22Rv1 (cell line): ENCODE measurements around the gene FLAD1.

Experiments
- H3K27ac ChIP-seq: fragments of 450-650 bp; 2 replicates; pipeline ENCODE4 v1.5.1; 2017
- CTCF ChIP-seq: fragments of 450-650 bp; IDR thresholded peaks from 2 replicates; pipeline ENCODE4 v1.5.1; 2017; ENCODE audit warnings: mild to moderate bottlenecking
- ZFX ChIP-seq: fragments of 450-650 bp; IDR thresholded peaks from 2 replicates; pipeline ENCODE4 v1.6.1; 2017; ENCODE audit warnings: antibody characterized with exemption, borderline replicate concordance

Gene FLAD1

GRCh38 chr1:155003766-155004351, 20.7 kb downstream of the FLAD1 start:
- H3K27ac ChIP-seq, result peak overlapping the region; percentile 98
- TF ChIP-seq ZFX (no peak), CTCF (no peak)

- H3K27ac ChIP-seq, result peak overlapping the region; percentile 98
- no peak for TF ChIP-seq CTCF
- TF ChIP-seq ZFX, result no peak
Measured at GRCh38 chr1:155004352-155005075, 21.4 kb downstream of the FLAD1 start.

- TF ChIP-seq CTCF, result no peak
- TF ChIP-seq ZFX, result no peak
- peak overlapping the region; percentile 98 for H3K27ac ChIP-seq
Measured at GRCh38 chr1:155005076-155006011, 22.2 kb downstream of the FLAD1 start.

- H3K27ac ChIP-seq, result peak overlapping the region; percentile 98
- TF ChIP-seq CTCF (no peak), ZFX (no peak)
Measured at GRCh38 chr1:155006601-155007101, 23.5 kb downstream of the FLAD1 start.

- peak overlapping the region; percentile 98 for H3K27ac ChIP-seq
- TF ChIP-seq ZFX (no peak), CTCF (no peak)
Measured at GRCh38 chr1:155007251-155007828, 24.2 kb downstream of the FLAD1 start.

GRCh38 chr1:155008015-155008941, 25.1 kb downstream of the FLAD1 start:
- no peak for TF ChIP-seq ZFX
- no peak for TF ChIP-seq CTCF
- H3K27ac ChIP-seq, result peak overlapping the region; percentile 98
